ENCODE results near the gene PLA2R1.

PLA2R1 gene

GRCh38 chr2:159933727-159934049 is 128.7 kb downstream of the PLA2R1 start:
- DNase-seq (ENCODE audit: low read depth), result no peak

DNA sequence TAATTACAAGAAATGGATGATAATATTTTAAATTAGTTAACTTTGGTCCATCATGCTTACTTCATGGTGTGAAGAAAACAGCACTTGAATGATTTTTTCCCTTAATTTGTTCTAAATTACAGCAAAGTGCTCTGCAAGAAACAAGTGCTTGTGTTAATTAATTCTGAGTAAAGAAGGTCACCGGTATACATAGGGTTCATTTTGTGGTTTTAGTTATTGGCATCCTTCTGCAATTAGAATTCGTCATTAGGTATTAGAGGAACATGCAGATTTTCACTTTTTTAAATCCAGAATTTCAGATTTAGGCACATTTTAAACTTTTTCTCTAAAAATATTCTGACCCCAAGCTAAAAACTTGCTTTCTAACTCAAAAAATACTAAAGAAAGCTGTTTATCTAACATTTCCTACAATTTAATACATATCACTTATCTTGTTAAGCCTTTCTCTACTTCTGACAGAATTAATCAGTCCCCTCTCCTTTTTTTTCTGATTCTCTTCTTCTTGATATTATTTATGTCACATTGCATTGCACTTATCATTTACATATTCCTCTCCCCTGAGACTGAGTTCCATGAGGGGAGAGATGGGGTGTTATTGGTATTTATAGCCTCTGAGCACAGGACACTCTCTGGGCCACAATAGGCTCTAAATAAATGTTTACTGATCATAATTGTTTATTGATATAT is 129.2 kb downstream of the PLA2R1 start:
- DNase-seq (ENCODE audit: low read depth), result no peak

GRCh38 chr2:159926695-159927094 is 135.7 kb downstream of the PLA2R1 start:
- DNase-seq (ENCODE audit: low read depth), result no peak

DNA sequence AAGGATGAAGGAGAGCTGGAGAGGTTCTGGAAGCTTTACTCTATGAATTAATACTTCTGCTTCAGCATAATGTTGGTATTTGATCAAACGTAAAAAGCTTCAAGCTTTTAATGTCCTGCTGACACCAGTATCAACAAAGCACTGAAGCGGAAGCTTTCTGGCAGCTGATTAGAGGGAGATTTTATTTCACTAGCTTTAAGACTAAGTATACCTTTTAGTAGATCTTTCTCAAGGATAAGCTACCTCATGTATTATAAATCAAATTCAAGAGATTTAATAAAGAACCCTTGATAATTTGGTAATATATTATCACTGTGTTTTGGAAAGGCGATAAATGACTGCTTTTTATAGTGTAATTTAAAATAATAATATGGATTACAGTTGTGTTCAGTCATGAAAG is 136.4 kb downstream of the PLA2R1 start:
- DNase-seq (ENCODE audit: low read depth), result no peak

GRCh38 chr2:159922563-159922962 is 139.9 kb downstream of the PLA2R1 start:
- no peak for DNase-seq (ENCODE audit: low read depth)

DNA sequence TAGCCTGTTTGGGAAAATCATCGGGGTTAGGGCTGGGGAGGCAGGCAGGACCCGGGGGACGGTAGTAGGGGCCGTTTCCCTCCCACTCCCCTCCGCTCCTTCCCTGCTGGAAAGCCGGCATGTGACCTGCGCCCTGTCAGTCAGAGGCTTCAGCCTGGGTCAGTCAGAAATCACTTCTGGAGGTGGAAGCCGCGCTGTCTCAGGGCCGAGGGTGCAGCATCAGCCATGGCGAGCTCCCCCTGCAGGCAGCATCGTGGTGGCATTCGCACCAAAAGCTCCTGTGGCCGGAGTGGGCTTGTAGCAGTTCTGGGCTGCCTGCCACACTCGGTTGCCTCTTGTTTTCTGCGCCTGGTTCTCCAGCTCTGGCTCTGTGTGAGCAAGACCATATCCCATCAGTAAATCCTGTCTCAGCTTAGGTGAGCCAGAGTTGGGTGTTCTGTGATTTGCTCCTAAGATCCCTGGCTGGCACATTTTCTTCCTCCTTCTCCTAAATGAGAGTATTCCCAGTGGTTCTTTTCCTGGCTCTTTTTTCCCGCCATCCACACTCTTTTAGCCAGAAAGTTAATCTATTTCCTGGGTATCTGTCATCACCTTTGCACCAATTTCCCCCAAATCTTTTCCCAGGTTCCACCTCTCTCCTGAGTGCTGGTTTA is 140.5 kb downstream of the PLA2R1 start:
- DNase-seq (ENCODE audit: low read depth), result no peak

DNA sequence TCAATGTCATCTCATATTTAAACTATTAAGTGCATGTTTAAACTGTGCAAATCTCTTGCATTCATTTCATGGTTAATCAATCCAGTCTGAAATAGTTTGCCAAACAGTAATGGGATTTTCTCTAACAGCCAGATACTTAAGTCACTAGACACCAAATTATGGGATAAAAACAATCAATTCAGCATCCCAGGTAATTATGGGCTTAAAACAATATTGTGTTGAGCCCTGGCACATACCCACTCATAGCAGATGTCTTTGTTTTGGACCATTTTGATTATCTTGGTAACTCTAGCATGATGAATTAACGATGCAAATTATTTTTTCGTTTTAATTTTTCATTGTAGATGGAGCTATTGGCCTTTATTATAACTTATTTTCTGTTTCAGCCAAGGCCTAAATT is 145.9 kb downstream of the PLA2R1 start:
- no peak for DNase-seq (ENCODE audit: low read depth)

- no peak for DNase-seq (ENCODE audit: low read depth)
These were observed 148.5 kb downstream of the PLA2R1 start for GRCh38 chr2:159913900-159914299.

GRCh38 chr2:159912580-159912979 is 149.8 kb downstream of the PLA2R1 start:
- no peak for DNase-seq (ENCODE audit: low read depth)

GRCh38 chr2:159910951-159911350 is 151.5 kb downstream of the PLA2R1 start:
- no peak for DNase-seq (ENCODE audit: low read depth)

- DNase-seq (ENCODE audit: low read depth), result no peak
These were observed 153.8 kb downstream of the PLA2R1 start for GRCh38 chr2:159908623-159909022.

DNA sequence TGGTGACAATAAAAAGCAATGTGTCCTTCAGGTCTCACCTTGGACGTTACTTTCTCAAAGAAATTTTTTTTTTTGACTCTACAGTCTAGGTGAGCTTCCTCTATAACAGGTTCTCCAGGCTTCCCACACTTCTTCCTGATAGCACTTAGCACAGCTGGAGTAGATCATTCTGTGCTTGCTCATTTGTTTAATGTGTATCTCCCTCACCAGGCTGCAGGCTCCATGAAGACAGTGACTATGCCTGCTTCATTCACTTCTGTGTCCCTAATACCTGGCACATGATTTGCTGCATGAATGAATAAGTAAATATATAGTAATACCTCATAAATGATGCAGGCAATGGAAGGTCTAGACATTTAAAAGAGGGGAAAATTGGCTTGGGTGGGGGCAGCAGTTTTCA is 154.5 kb downstream of the PLA2R1 start:
- no peak for DNase-seq (ENCODE audit: low read depth)

DNA sequence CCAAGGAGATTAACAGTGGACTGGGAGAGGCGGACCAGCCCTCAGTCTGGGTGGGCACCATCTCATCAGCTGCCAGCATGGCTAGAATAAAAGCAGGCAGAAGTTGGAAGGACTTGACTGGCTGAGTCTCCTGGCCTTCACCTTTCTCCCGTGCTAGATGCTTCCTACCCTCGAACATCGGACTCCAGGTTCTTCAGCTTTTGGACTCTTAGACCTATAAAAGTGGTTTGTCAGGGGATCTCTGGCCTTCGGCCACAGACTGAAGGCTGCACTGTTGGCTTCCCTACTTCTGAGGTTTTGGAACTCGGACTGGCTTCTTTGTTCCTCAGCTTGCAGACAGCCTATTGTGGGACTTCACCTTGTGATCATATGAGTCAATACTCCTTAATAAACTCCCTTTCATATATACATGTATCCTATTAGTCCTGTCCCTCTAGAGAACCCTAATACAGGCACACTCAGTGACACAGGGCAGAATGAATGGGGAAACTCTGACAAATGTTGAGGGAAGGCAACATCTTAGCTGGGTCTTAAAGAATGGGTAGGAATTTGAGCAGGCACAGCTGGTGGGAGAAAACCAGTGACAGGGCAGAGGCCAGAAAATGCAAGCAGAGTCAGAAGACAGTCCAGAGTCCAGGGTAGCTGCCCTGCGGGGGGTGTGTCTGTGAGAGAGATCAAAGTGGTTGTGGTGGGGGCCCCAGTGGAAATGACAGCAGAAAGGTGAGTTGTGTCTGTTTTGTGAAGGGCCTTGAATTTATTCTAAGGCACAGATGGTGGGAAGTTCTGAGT is 156.3 kb downstream of the PLA2R1 start:
- no peak for DNase-seq (ENCODE audit: low read depth)

GRCh38 chr2:159904959-159905305 is 157.5 kb downstream of the PLA2R1 start:
- no peak for DNase-seq (ENCODE audit: low read depth)

DNA sequence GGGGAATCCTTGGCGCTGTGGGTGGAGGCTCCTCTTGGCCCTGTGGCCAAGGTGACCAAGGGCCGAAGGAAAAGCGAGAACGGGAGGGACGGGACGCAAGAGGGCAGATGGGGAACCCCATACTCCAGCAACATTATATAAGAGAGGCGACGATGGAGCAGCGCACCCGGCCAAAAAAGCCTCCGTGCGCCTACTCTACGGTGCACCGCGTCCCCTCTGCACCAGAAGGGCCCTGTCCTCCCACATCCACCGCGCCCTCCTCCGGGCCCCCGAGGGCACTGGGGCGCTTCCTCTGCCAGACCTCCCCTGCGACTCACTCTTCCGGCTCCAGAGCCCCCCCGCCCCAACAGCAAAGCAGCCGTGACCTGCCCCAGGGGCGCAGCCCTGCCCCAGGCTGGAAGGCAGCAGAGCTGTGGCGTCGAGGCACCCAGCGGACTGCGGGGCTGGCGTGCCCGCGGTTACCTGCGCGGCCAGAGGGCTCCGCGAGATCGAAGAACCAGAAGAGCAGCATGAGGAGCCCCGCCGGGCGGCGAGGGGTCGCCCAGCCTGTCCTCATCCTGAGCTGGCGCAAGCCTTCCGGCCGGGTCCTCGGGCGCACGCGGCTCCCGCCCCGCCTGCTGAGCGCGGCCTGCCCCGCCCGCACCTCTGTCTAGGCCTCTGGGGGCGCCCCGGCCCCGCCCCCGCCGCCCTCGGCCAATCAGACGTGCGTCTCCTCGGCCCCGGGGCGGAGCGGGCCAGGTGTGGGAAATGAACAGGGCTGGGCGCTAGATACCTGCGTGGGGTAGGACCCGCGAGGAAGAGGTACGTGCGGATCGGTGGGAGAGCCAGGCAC is 158.1 kb downstream of the PLA2R1 start, which contains the start of gene LY75:
Gene LY75, minus strand, starts transcription at position 630 of the 832 bp plus-strand sequence.
- no peak for DNase-seq (ENCODE audit: low read depth)

DNA sequence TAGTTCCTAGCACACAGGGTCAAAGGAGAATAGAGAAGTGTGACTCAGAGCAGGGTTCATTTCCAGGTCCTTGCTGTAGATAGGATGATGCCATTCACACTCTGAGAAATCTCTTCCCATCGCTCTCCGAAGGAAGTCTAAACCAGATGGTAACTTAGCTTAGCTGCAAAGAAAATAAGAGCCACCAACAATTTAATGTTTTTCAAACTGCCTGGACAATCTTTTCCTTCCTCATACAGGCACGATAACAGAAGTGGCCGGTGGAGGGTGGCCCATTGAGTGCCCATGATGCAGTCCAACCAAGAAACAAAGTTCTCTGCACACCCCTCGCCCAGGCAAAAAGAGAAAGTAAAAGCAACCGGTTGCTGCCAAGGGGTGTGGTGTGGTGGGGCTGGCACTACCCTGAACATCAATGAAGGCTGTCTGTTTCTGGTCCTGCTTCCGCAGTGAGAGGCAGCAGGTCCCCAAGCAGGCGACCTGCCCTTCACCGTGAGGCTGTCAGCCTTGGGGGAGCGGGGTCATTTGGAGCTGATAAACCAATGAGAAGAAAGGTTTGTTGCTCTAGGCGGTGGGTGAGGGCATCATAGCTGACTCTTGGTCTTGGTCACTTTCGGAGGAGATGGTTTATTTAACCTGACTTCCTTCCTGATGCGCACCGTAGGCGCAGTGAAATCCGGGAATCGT is 158.8 kb downstream of the PLA2R1 start:
- no peak for DNase-seq (ENCODE audit: low read depth)

DNA sequence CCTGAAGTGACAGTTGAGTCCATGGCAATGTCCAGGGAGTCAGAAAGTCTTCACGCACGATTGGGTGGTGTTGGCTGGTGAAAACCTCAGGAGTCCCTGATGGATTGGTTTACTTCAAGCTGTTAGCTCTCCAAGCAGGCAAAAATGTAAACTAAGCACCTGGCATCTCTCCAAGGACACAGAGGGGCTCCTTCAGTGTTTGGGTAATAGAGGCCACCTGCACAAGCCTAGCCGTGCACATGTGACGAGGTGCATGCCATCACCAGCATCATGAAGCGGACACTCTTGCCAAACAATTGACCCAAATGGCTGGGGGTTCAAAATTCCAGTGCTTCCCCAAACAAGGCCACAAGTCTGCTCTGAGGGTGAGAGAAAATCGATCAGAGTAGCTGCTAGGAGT is 159.7 kb downstream of the PLA2R1 start:
- DNase-seq (ENCODE audit: low read depth), result no peak

DNA sequence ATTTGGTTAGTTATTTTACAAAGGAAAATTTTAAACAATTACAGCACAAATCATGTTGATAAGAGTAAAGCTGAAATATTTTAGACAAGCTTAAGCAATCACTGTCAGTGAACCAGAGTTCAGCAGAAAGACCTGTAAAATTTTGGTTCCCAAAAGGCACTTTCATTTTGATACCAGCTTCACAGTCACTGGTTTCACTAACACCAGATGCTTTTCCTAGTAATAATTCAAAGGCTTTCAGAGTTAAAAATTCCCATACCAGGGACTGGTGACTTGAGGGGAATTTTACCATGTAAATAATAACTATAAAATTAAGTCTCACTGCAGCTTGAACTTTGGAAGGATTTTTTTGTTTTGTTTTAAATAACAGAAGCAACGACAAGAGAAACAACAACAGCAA is 162.1 kb downstream of the PLA2R1 start:
- DNase-seq (ENCODE audit: low read depth), result no peak

DNA sequence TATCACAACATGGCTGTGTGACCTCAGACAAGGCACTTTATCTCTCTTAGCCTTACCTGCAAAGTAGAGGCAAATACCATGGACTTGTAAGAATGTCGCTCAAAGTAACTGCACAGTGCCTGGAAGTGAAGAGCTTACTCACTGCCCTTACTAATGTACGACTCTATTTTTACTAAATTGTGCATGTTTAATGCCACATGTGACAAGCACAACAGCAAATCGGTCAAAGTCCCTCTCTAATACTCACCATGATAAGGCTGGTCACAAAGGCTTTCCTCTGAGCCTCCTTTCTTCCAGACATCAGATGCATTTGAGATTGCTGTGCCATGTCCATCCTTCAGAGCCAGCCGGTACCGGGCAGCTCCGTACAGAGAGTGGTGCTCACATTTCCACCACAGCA is 164.0 kb downstream of the PLA2R1 start:
- DNase-seq (ENCODE audit: low read depth), result no peak

GRCh38 chr2:159897720-159898119 is 164.7 kb downstream of the PLA2R1 start:
- no peak for DNase-seq (ENCODE audit: low read depth)

DNA sequence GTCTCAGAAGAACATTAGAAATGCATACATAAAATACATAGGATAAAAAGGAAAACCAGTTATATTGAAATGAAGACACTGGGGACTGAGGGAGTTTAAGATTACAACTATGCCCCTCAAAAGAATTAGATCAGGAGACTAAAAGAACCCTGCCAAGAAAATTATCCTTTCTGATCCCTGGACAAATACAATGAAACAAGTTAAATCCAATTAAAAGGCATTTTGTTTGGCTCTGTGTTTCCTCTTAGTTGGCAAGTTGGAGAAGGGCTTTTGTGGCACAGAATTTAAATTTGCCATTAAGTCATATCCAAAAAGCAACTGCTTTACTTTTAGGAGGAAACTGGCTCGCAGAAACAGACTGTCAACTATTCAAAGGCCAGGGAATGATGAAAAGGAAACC is 165.3 kb downstream of the PLA2R1 start:
- DNase-seq (ENCODE audit: low read depth), result no peak

Data from stromal cell of bone marrow (primary cell).